Neutrophil (primary cell): ENCODE measurements around the gene MMD2.

Source experiments
- H3K27ac ChIP-seq: fragments of 200-600 bp; sonication (generic); 2 replicates; pipeline ENCODE4 v1.5.1; 2016; ENCODE audit warnings: mild to moderate bottlenecking, moderate library complexity
- H3K27me3 ChIP-seq: fragments of 200-600 bp; sonication (generic); 2 replicates; pipeline ENCODE4 v1.6.0; 2016; ENCODE audit warnings: mild to moderate bottlenecking
- H3K36me3 ChIP-seq: fragments of 200-600 bp; sonication (generic); 2 replicates; pipeline ENCODE4 v1.5.1; 2017
- H3K4me1 ChIP-seq, 2 experiments: fragments of 200-600 bp in 1 of 2; sonication (generic) in 1 of 2; 1 replicate in 1 of 2; 2 replicates in 1 of 2; pipeline versions ENCODE4 v1.5.1 to v1.6.1; 2013 to 2016; ENCODE audit warnings: low read depth in 1 of 2, low read length in 1 of 2, mild to moderate bottlenecking in 1 of 2, moderate library complexity in 1 of 2; ENCODE audit not compliant: control insufficient read depth in 1 of 2, insufficient read depth in 1 of 2
- H3K4me3 ChIP-seq, 2 experiments: fragments of 200-600 bp in 1 of 2; sonication (generic) in 1 of 2; 1 replicate in 1 of 2; 2 replicates in 1 of 2; pipeline ENCODE4 v1.5.1; 2013 to 2016; ENCODE audit warnings: low read depth in 1 of 2, low read length in 1 of 2, mild to moderate bottlenecking in 1 of 2, moderate library complexity in 1 of 2
- H3K9me3 ChIP-seq: fragments of 200-600 bp; sonication (generic); 2 replicates; pipeline ENCODE4 v1.5.1; 2016
- TF ChIP-seq, protein P1 (sequence below): fragments of 200-600 bp; sonication (generic); IDR thresholded peaks from 2 replicates; pipeline ENCODE4 v1.5.1; 2016; ENCODE audit warnings: antibody characterized with exemption

Gene MMD2

DNA sequence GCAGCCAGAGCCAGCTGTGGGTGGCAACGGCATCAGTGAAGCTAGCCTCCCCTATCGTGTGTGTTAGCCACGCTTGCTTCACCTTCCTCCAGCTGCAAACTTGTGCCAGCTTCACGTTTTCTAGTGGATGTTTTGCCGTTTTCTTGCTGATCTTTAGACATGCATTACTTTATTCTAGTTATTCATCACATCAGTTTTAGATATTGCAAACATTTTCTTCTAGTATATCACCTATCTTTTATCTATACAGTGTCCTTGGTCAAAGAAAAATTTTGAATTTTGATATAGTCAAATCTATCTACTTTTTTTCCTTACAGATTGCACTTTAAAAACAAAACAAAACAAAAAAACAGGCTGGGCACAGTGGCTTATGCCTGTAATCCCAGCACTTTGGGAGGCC, 90.5 kb downstream of the MMD2 start:
- H3K27ac ChIP-seq: no peak overlapping the region
- H3K4me3 ChIP-seq: no peak overlapping the region
- H3K36me3 ChIP-seq: no peaks in the 10 kb centered on the region
- H3K4me1 ChIP-seq: no peaks in the 10 kb centered on the region
- peaks cover 58% of the 10 kb centered on the region for H3K27me3 ChIP-seq
- TF ChIP-seq, protein P1, sequence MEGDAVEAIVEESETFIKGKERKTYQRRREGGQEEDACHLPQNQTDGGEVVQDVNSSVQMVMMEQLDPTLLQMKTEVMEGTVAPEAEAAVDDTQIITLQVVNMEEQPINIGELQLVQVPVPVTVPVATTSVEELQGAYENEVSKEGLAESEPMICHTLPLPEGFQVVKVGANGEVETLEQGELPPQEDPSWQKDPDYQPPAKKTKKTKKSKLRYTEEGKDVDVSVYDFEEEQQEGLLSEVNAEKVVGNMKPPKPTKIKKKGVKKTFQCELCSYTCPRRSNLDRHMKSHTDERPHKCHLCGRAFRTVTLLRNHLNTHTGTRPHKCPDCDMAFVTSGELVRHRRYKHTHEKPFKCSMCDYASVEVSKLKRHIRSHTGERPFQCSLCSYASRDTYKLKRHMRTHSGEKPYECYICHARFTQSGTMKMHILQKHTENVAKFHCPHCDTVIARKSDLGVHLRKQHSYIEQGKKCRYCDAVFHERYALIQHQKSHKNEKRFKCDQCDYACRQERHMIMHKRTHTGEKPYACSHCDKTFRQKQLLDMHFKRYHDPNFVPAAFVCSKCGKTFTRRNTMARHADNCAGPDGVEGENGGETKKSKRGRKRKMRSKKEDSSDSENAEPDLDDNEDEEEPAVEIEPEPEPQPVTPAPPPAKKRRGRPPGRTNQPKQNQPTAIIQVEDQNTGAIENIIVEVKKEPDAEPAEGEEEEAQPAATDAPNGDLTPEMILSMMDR: no peak
- H3K9me3 ChIP-seq: no peaks in the 10 kb centered on the region

DNA sequence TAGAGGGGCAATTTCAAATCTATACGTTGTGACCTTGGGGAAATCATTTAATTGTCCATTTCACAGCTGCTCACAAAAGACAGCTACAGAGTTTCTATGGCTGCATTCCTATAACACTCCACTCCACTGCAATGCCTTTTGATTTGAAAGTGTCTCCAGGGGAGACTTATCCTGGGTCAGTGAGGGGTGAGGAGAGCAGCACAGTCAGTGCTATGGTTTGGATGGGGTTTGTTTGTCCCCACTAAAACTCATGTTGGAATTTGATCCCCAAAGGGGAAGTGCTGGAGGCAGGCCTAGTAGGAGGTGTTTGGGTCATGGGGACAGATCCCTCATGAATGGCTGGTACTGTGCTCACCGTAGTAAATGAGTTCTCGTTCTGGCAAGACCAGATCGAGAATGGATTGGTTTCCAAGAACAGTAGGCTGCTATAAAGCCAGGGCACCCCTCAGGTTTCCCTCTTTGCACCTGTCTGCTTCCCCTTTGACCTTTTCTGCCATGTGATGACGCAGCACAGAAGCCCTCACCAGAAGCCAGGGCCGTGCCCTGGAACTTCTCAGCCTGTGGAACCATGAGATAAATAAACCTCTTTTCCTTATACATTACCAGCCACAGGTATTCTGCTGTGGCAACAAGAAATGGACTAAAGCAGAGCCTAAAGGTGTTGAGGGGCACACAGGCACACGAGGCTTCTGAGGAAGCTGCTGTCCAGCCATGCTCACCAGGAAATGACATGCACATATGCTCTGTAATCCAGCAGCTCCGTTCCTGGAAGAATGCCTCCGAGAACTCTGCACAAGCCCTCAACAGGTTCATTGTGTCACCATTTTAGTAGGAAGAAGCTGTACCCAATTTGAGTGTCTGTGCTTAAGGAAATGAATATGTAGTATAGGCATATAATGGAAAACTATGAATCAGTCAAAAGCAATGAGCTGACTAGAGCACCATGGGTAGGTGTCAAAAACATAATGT, 92.2 kb downstream of the MMD2 start:
- TF ChIP-seq, protein P1: no peak
- H3K27ac ChIP-seq: no peak overlapping the region
- no peak overlapping the region for H3K4me3 ChIP-seq
- H3K27me3 ChIP-seq: peaks cover 61% of the 10 kb centered on the region
- no peaks in the 10 kb centered on the region for H3K36me3 ChIP-seq
- H3K9me3 ChIP-seq: peaks cover 7% of the 10 kb centered on the region
- H3K4me1 ChIP-seq: no peaks in the 10 kb centered on the region

GRCh38 chr7:4862156-4862555, 96.8 kb downstream of the MMD2 start:
- Histone ChIP-seq H3K27ac (no peak overlapping the region), H3K9me3 (peaks cover 7% of the 10 kb centered on the region), H3K4me3 (no peak overlapping the region), H3K4me1 (no peaks in the 10 kb centered on the region), H3K36me3 (no peaks in the 10 kb centered on the region), H3K27me3 (peaks cover 83% of the 10 kb centered on the region)
- TF ChIP-seq, protein P1: no peak

GRCh38 chr7:4861673-4862072, 97.3 kb downstream of the MMD2 start, which contains the start of gene PAPOLB:
TSS of gene PAPOLB (minus strand) at chr7:4862030. CDS start at chr7:4861810, 220 bp downstream.
- H3K27me3 ChIP-seq: peaks cover 87% of the 10 kb centered on the region
- no peak within 1 kb of the TSS for H3K4me3 ChIP-seq
- peaks cover 7% of the 10 kb centered on the region for H3K9me3 ChIP-seq
- H3K27ac ChIP-seq: no peak within 1 kb of the TSS
- TF ChIP-seq, protein P1: no peak
- H3K4me1 ChIP-seq: no peaks in the 10 kb centered on the region
- H3K36me3 ChIP-seq: no peaks in the 10 kb centered on the region

- Histone ChIP-seq H3K27me3 (peaks cover 88% of the 10 kb centered on the region), H3K9me3 (peaks cover 7% of the 10 kb centered on the region), H3K4me3 (no peak overlapping the region), H3K27ac (no peak overlapping the region), H3K4me1 (no peaks in the 10 kb centered on the region), H3K36me3 (no peaks in the 10 kb centered on the region)
- TF ChIP-seq, protein P1: no peak
These were observed 97.8 kb downstream of the MMD2 start for GRCh38 chr7:4861227-4861626.
